Smooth muscle cell of the brain vasculature (primary cell): Measurements from ENCODE around the gene DAZAP2.
"Not testable (repeated sequence)": the region's sequence is repeated elsewhere in the genome, so short reads cannot be mapped to it uniquely, and the experiment has no call there.

ENCODE experiments used
- DNase-seq: peaks from one replicate; pipeline ENCODE4 v3.0.0-alpha.2; 2012; ENCODE audit warnings: low read depth, low spot score

DAZAP2 gene

GRCh38 chr12:51247523-51248206 is 9.0 kb downstream of the DAZAP2 start:
- DNase-seq: no peak

DNA sequence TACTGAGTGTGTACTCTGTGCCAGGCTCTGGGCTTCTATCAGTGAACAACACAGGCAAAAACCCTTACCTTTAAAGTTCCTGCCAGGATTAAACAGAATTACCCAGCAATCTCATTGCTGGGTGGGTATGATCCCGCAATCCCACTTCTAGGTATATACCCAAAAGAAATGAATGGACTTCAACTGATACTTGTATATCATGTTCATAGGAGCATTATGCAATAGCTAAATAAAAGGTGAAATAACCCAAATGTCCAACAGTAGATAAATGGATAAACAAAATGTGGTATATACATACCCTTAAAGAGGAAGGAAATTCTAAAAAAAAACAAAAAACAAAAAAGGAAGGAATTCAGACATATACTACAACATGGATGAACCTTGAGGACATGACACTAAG is 14.7 kb downstream of the DAZAP2 start:
- no peak for DNase-seq

DNA sequence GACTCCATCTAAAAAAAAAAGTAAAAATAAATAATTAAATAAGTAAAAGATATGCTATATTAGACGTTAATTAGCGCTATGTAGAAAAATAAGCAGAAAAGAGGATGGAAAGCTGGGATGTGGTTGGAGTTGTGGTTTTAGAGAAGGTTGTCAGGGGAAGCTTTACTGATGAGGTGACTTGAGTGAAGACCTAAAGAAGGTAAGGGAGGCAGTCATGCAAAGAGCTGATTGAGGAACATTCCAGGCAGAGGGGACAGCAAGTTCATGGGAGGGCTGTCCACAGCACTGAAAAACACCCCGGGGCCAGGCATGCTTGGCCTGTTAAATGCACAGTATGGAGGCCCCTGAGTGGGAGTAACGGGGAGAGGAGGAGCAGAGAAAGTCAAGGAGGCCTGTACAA is 15.9 kb downstream of the DAZAP2 start:
- DNase-seq: no peak

- not testable (repeated sequence) for DNase-seq
These were observed 21.0 kb downstream of the DAZAP2 start for GRCh38 chr12:51259600-51259999.

- no peak for DNase-seq
These were observed 24.1 kb downstream of the DAZAP2 start for GRCh38 chr12:51262758-51263177.

DNA sequence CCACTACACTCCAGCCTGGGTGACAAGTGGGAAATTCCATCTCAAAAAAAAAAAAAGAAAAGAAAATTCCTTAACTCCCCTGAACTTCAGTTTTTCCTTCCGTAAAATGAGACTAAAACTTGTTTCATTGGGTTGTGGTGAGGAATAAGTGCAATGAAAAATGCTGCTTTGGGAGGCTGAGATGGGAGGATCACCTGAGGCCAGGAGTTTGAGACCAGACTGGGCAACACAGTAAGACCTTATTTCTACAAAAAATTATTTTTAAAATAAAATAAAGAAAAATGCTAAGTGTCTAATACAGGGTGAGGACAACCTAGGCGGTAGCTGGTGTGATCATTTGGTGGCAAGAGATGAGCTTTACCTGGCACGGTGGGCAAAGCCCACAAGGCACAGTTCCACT is 24.7 kb downstream of the DAZAP2 start:
- DNase-seq: no peak

GRCh38 chr12:51264297-51264696 is 25.7 kb downstream of the DAZAP2 start:
- no peak for DNase-seq

GRCh38 chr12:51265024-51265423 is 26.4 kb downstream of the DAZAP2 start:
- DNase-seq: no peak

GRCh38 chr12:51269174-51270066 is 30.8 kb downstream of the DAZAP2 start:
- DNase-seq: no peak

DNA sequence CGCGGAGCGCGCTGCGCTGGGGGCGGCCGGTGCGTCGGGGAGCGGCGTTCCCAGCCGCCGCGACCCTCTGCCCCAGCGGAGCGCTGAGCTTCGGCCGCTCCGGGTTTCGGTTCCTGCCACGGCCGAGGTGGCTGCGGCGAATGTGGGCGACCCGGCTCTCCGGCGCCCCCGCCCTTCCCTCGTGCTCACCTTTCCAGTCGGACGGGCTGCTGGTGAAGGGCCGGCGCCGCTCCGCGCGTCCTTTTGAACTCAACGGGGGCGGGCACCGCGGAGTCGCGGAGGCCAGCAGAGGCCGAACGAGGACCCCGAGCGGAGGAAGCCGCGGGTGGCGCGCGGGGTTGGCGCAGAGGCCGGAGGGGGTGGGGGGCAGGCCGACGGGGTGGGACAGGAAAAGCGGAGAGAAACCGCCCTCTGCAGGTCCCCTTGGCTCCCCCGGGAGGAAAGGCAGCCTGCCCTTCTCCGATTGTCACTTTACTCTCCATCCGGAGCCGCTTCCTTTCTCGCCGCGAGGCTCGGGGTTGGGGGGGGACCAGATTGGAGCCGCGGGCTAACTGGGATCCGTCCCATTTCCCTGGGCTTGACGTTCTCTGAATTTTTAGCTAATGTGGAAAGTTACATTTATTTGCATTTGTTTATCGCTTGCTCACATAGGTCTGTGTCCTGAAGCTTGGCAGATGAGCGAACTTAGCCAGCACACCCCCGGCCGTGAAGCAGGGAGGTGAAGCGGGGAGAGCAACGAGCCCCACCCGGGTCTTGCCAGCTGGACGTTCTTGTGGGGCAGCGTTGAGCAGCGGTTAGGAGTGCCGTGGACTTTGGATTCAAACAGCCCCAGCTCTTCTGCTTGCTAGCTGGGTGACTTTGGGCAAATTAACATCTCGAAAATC is 31.7 kb downstream of the DAZAP2 start, which contains the start of gene SMAGP:
Gene SMAGP, minus strand, starts transcription at position 349 of the 884 bp plus-strand sequence. CDS start 1,137 bp downstream, outside the sequence.
- no peak for DNase-seq

DNA sequence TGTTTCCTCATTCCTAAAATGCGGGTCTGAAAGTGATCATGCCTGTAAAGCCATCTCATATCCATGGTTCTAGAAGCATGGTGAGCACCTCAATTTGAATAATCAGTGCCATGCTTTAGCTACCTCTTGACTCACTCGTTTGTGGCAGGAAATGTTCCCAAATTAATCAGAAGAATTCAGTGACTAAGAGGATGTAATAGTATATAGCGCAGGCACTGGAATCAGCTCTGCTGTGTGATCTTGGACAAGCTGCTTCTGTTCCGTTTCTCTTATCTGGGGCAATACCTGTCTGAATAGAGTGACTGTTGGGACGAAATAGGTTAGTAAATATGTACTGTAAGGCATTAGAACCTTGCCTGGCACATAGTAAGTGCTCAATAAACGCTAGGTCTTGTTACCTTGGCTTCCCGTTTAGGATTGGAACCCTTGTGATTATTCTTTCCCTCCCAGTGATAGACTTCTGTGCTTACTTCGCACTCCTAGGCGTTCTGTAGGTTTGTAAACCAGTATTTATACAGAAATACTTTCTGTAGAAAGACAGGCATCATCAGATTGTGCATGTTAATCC is 32.4 kb downstream of the DAZAP2 start:
- DNase-seq: no peak

GRCh38 chr12:51272810-51273209 is 34.2 kb downstream of the DAZAP2 start:
- DNase-seq: not testable (repeated sequence)

DNA sequence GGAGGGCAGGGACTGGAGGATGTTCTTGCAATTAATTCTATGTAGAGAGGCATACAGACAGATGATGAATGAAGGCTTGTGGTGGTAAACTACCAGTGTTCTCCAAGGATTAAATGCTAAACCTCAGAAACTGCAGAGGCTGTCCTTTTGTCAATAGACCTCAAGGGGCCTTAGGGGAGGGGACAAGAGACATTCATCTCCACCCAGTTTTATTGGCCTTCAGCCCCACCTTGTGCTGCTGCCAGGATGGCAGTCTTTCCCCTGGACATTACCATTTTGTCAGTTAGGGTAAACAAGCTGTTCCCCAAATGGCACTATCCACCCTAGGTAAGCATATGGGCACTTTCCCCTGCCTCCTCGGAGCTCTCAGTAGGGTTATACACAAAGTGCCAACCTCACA is 36.5 kb downstream of the DAZAP2 start:
- DNase-seq: no peak

DNA sequence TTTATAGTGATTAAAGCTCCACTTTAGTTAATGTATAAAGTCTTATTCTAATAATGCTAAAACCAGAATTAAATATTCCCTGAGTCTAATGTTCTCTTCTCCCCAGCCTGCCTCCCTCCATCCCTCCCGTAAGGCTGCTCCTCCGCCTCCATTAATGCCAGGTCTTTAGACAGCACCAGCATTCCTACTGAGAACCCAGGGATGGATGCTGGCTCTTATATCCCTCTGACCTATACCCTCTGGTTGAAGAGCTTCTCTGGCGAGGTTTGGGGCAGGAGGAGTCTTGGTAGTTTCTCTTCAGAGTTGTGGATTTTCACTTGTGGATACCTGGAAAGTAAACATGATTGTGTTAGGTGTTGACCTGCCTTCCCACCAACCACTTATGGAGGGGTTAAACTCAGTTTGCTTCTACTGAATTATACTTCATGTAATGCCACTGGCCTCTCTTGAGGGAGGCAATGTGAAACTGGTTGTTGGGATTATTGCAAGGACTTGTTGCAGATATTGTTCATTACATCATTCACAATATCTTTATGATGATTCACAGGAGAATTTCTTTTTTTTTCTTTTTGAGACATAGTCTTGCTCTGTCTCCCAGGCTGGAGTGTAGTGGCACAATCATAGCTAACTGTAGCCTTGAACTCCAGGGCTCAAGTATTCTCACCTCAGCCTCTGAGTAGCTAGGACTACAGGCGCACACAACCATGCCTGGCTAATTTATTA is 42.7 kb downstream of the DAZAP2 start:
- no peak for DNase-seq

GRCh38 chr12:51285843-51286242 is 47.2 kb downstream of the DAZAP2 start:
- no peak for DNase-seq

- DNase-seq: not testable (repeated sequence)
These were observed 53.2 kb downstream of the DAZAP2 start for GRCh38 chr12:51291603-51292513.
